GM12878 (cell line): ENCODE results near the gene RIMS3. TPM values are rescaled to one million over a fixed set of nuclear protein-coding genes. Genes with fewer than 3 reads are reported as not detected.

Experiments
- BCL3 ChIP-seq: IDR thresholded peaks from 2 replicates; pipeline ENCODE4 v1.6.1; 2011; ENCODE audit warnings: borderline replicate concordance, low read depth, mild to moderate bottlenecking, moderate library complexity, low read length; ENCODE audit not compliant: insufficient read depth, poor library complexity, severe bottlenecking
- DPF2 ChIP-seq: fragments of 450-650 bp; IDR thresholded peaks from 2 replicates; pipeline ENCODE4 v1.6.1; 2017; ENCODE audit warnings: mild to moderate bottlenecking
- ETV6 ChIP-seq, 2 experiments: fragments of 450-650 bp in 1 of 2; IDR thresholded peaks in 1 of 2; conservative IDR thresholded peaks in 1 of 2; 2 replicates each; pipeline ENCODE4 v1.6.1; 2014; ENCODE audit warnings: antibody characterized with exemption in 1 of 2, borderline replicate concordance in 1 of 2, low read depth in 1 of 2, mild to moderate bottlenecking in 1 of 2, moderate library complexity in 1 of 2
- FOXM1 ChIP-seq: IDR thresholded peaks from 2 replicates; pipeline ENCODE4 v1.6.1; 2012; ENCODE audit warnings: low read depth, mild to moderate bottlenecking, inconsistent platforms, low read length, moderate library complexity
- HDGF ChIP-seq: fragments of 450-650 bp; IDR thresholded peaks from 2 replicates; pipeline ENCODE4 v1.6.1; 2016; ENCODE audit warnings: antibody characterized with exemption
- IKZF1 ChIP-seq: fragments of 450-650 bp; conservative IDR thresholded peaks from 2 replicates; pipeline ENCODE4 v1.6.1; 2017; ENCODE audit warnings: antibody characterized with exemption, mild to moderate bottlenecking
- MTA2 ChIP-seq: fragments of 450-650 bp; IDR thresholded peaks from 2 replicates; pipeline ENCODE4 v1.6.1; 2016; ENCODE audit warnings: low read depth, mild to moderate bottlenecking, moderate library complexity
- NFYB ChIP-seq: IDR thresholded peaks from 2 replicates; pipeline ENCODE4 v1.6.1; 2011; ENCODE audit warnings: low read depth, mild to moderate bottlenecking, low read length, improper control_type of control experiment, moderate library complexity; ENCODE audit not compliant: insufficient read depth
- POLR2AphosphoS2 ChIP-seq: IDR thresholded peaks from 2 replicates; pipeline ENCODE4 v1.6.1; 2011; ENCODE audit warnings: low read depth, mild to moderate bottlenecking, low read length, improper control_type of control experiment, moderate library complexity
- RAD51 ChIP-seq: fragments of 450-650 bp; IDR thresholded peaks from 2 replicates; pipeline ENCODE4 v1.6.1; 2016; ENCODE audit warnings: moderate library complexity, mild to moderate bottlenecking, inconsistent platforms
- SMAD5 ChIP-seq: IDR thresholded peaks from 2 replicates; pipeline ENCODE4 v1.6.1; 2016; ENCODE audit warnings: antibody characterized with exemption, low read depth
- SRF ChIP-seq, 2 experiments: IDR thresholded peaks; 2 replicates each; pipeline ENCODE4 v1.6.1; 2011; ENCODE audit warnings: low read depth in 2 of 2, low read length in 2 of 2, mild to moderate bottlenecking in 1 of 2, moderate library complexity in 1 of 2
- polyA plus RNA-seq, 11 experiments: library from polyadenylated mRNA; depleted of rRNA in 4 of 11; unstranded in 6 of 11; stranded (reverse) in 5 of 11; fragments of >200 nt; fragmentation: Nextera tagmentation in 4 of 11; fragmentation: Illumina TruSeq in 1 of 11; extraction: Ambion mirVana in 4 of 11; extraction: Trizol in 1 of 11; gene quantifications; 1 replicate in 1 of 11; 2 replicates in 10 of 11; pipeline versions ENCODE4 v1.2.1 to v1.2.3, GENCODE V29; 2011 to 2016; ENCODE audit warnings: inconsistent platforms in 2 of 11, missing spikeins in 2 of 11, low read depth in 1 of 11
- total RNA-seq, 4 experiments: library from RNA; depleted of rRNA in 3 of 4; stranded (reverse); fragments of >200 nt in 3 of 4; fragmentation: Illumina TruSeq in 1 of 4; extraction: Trizol in 1 of 4; gene quantifications; 2 replicates each; pipeline versions ENCODE4 v1.2.1 to v1.2.3, GENCODE V29; 2013 to 2021
- TF ChIP-seq, protein P1 (sequence below): fragments of 450-650 bp; formaldehyde crosslinking; IDR thresholded peaks from 2 replicates; pipeline ENCODE4 v1.4.0; 2022; ENCODE audit warnings: mild to moderate bottlenecking, moderate library complexity
- TF ChIP-seq, protein P2 (sequence below), 3 experiments: IDR thresholded peaks in 2 of 3; conservative IDR thresholded peaks in 1 of 3; 2 replicates each; pipeline ENCODE4 v1.5.1; 2011; ENCODE audit warnings: low read depth in 3 of 3, low read length in 3 of 3, mild to moderate bottlenecking in 3 of 3, control low read depth in 2 of 3, moderate library complexity in 2 of 3, inconsistent platforms in 1 of 3, mixed read lengths in 1 of 3; ENCODE audit not compliant: control insufficient read depth in 2 of 3, insufficient read depth in 1 of 3; ENCODE audit errors: extremely low read depth in 1 of 3
- TF ChIP-seq, protein P3 (sequence below): fragments of 150-350 bp; IDR thresholded peaks from 2 replicates; pipeline ENCODE4 v1.6.1; 2016; ENCODE audit warnings: low read depth, low read length
- TF ChIP-seq, protein P4 (sequence below): fragments of 450-650 bp; IDR thresholded peaks from 2 replicates; pipeline ENCODE4 v1.6.1; 2016; ENCODE audit warnings: mild to moderate bottlenecking

RIMS3 gene
- total and polyA plus RNA-seq, 10 of the 15 experiments (the other 5 are each of a cell fraction or from before 2014, with no cell fraction given) = 0.02 to 4.7 (median 0.39) TPM

DNA sequence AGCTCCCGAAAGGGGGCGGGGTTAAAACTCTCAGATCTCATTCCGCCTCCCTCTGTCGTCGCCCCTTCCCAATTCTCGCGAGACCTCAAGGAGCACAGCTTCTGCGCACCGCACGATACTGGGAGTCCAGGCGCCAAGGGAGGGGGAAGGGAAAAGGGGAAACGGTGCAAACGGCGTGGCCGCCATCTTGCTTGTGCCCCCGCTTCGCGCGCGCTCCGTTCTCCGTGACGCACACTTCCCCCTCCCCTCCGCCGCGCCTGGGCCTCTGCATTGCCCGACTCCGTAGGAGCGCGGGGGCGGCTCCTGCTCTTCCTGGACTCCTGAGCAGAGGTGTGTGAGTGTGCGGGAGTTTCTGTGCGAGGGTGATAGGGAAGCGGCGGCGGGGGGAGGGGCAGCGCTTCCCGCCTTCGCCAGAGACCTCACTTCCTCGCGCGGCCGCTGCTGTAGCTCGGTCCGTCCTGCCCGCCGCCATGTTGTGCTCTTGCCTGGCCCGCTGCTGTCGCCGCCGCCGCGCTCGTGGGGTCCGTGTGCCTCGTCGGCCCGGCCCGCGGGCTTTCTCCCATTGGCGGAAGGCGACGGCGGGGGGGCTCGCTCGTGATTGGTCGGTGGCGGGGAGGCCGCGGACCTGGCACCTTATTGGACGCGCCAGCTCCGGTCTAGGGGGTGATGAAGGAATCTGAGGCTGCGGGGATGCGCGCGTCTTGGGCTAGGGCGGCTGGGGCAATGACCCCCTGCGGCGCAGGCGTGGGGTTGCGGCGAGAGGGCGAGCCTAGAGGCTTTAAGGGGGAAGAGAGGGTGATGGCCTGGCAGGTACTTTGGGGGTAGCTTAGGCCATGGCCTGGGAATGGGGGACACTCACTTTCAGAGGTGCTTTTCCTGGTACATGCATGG, 26.3 kb upstream of the RIMS3 start, which contains the start of gene NFYC (continued):
- TF ChIP-seq FOXM1 = no peak
- no peak for TF ChIP-seq RAD51
- peak; percentile 95 for TF ChIP-seq IKZF1
- no peak for TF ChIP-seq BCL3
- TF ChIP-seq HDGF = peak; percentile 86; the same call in 1 of the 2 replicates
- TF ChIP-seq, protein P1, sequence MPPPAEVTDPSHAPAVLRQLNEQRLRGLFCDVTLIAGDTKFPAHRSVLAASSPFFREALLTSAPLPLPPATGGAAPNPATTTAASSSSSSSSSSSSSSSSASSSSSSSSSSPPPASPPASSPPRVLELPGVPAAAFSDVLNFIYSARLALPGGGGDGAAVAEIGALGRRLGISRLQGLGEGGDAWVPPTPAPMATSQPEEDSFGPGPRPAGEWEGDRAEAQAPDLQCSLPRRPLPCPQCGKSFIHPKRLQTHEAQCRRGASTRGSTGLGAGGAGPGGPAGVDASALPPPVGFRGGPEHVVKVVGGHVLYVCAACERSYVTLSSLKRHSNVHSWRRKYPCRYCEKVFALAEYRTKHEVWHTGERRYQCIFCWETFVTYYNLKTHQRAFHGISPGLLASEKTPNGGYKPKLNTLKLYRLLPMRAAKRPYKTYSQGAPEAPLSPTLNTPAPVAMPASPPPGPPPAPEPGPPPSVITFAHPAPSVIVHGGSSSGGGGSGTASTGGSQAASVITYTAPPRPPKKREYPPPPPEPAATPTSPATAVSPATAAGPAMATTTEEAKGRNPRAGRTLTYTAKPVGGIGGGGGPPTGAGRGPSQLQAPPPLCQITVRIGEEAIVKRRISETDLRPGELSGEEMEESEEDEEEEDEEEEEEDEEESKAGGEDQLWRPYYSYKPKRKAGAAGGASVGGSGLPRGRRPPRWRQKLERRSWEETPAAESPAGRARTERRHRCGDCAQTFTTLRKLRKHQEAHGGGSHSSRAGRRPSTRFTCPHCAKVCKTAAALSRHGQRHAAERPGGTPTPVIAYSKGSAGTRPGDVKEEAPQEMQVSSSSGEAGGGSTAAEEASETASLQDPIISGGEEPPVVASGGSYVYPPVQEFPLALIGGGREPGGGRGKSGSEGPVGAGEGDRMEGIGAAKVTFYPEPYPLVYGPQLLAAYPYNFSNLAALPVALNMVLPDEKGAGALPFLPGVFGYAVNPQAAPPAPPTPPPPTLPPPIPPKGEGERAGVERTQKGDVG (CRISPR knock-in tag) = no peak
- TF ChIP-seq ETV6 (conservative IDR thresholded peaks at IDR 0.05 in 1 of 2, IDR thresholded peaks at IDR 0.05 in 1 of 2; ENCODE audit: borderline replicate concordance in 1 of 2, low read depth in 1 of 2) = no peak
- peak; percentile 95 for TF ChIP-seq DPF2
- peak; percentile 83; the same call in 1 of the 2 replicates for TF ChIP-seq NFYB
- TF ChIP-seq, protein P2, sequence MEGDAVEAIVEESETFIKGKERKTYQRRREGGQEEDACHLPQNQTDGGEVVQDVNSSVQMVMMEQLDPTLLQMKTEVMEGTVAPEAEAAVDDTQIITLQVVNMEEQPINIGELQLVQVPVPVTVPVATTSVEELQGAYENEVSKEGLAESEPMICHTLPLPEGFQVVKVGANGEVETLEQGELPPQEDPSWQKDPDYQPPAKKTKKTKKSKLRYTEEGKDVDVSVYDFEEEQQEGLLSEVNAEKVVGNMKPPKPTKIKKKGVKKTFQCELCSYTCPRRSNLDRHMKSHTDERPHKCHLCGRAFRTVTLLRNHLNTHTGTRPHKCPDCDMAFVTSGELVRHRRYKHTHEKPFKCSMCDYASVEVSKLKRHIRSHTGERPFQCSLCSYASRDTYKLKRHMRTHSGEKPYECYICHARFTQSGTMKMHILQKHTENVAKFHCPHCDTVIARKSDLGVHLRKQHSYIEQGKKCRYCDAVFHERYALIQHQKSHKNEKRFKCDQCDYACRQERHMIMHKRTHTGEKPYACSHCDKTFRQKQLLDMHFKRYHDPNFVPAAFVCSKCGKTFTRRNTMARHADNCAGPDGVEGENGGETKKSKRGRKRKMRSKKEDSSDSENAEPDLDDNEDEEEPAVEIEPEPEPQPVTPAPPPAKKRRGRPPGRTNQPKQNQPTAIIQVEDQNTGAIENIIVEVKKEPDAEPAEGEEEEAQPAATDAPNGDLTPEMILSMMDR (IDR thresholded peaks at IDR 0.05 in 2 of 3, conservative IDR thresholded peaks at IDR 0.05 in 1 of 3; ENCODE audit: control insufficient read depth in 2 of 3, extremely low read depth in 1 of 3, insufficient read depth in 1 of 3, low read depth in 3 of 3, low read length in 3 of 3) = peak in 1 of 3 experiments; percentile 10; a peak in 1 of 6 replicates
- peak; percentile 82; the same call in 1 of the 2 replicates for TF ChIP-seq POLR2AphosphoS2
- TF ChIP-seq, protein P3, sequence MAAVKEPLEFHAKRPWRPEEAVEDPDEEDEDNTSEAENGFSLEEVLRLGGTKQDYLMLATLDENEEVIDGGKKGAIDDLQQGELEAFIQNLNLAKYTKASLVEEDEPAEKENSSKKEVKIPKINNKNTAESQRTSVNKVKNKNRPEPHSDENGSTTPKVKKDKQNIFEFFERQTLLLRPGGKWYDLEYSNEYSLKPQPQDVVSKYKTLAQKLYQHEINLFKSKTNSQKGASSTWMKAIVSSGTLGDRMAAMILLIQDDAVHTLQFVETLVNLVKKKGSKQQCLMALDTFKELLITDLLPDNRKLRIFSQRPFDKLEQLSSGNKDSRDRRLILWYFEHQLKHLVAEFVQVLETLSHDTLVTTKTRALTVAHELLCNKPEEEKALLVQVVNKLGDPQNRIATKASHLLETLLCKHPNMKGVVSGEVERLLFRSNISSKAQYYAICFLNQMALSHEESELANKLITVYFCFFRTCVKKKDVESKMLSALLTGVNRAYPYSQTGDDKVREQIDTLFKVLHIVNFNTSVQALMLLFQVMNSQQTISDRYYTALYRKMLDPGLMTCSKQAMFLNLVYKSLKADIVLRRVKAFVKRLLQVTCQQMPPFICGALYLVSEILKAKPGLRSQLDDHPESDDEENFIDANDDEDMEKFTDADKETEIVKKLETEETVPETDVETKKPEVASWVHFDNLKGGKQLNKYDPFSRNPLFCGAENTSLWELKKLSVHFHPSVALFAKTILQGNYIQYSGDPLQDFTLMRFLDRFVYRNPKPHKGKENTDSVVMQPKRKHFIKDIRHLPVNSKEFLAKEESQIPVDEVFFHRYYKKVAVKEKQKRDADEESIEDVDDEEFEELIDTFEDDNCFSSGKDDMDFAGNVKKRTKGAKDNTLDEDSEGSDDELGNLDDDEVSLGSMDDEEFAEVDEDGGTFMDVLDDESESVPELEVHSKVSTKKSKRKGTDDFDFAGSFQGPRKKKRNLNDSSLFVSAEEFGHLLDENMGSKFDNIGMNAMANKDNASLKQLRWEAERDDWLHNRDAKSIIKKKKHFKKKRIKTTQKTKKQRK = no peak
- TF ChIP-seq, protein P4, sequence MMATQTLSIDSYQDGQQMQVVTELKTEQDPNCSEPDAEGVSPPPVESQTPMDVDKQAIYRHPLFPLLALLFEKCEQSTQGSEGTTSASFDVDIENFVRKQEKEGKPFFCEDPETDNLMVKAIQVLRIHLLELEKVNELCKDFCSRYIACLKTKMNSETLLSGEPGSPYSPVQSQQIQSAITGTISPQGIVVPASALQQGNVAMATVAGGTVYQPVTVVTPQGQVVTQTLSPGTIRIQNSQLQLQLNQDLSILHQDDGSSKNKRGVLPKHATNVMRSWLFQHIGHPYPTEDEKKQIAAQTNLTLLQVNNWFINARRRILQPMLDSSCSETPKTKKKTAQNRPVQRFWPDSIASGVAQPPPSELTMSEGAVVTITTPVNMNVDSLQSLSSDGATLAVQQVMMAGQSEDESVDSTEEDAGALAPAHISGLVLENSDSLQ = peak; percentile 71
- TF ChIP-seq SRF (IDR thresholded peaks at IDR 0.05; ENCODE audit: low read depth in 2 of 2, low read length in 2 of 2) = no peak
- no peak for TF ChIP-seq MTA2
- TF ChIP-seq SMAD5 = peak; percentile 42; the same call in 1 of the 2 replicates
